GM21381 (cell line): ENCODE results near the gene SULT4A1.

Experiments
- ATAC-seq: cut with Tn5 transposase; IDR thresholded peaks from one replicate; pipeline ENCODE4 v1.9.1; 2021; ENCODE audit warnings: mild to moderate bottlenecking, moderate library complexity; ENCODE audit not compliant: unreplicated experiment

The SULT4A1 gene

GRCh38 chr22:43861529-43861928, 784 bp downstream of the SULT4A1 start:
- no peak for ATAC-seq

- no peak for ATAC-seq
Measured at GRCh38 chr22:43860831-43861230, 1.5 kb downstream of the SULT4A1 start.

- ATAC-seq, result no peak
Measured at GRCh38 chr22:43860126-43860525, 2.2 kb downstream of the SULT4A1 start.

- ATAC-seq, result no peak
Measured at GRCh38 chr22:43859621-43860020, 2.7 kb downstream of the SULT4A1 start.

- ATAC-seq, result no peak
Measured at GRCh38 chr22:43859176-43859575, 3.1 kb downstream of the SULT4A1 start.

GRCh38 chr22:43858156-43858895, 4.0 kb downstream of the SULT4A1 start:
- no peak for ATAC-seq

GRCh38 chr22:43857367-43857766, 4.9 kb downstream of the SULT4A1 start:
- ATAC-seq, result no peak

GRCh38 chr22:43855431-43855830, 6.9 kb downstream of the SULT4A1 start:
- ATAC-seq, result no peak

- ATAC-seq, result no peak
Measured at GRCh38 chr22:43854786-43855271, 7.5 kb downstream of the SULT4A1 start.

- ATAC-seq, result no peak
Measured at GRCh38 chr22:43854121-43854785, 8.1 kb downstream of the SULT4A1 start.

GRCh38 chr22:43853328-43853931, 8.9 kb downstream of the SULT4A1 start:
- no peak for ATAC-seq

GRCh38 chr22:43852573-43853327, 9.6 kb downstream of the SULT4A1 start:
- no peak for ATAC-seq

GRCh38 chr22:43851979-43852307, 10.4 kb downstream of the SULT4A1 start:
- ATAC-seq, result no peak

- ATAC-seq, result no peak
Measured at GRCh38 chr22:43851058-43851978, 11.0 kb downstream of the SULT4A1 start.

GRCh38 chr22:43850529-43850928, 11.8 kb downstream of the SULT4A1 start:
- no peak for ATAC-seq

- no peak for ATAC-seq
Measured at GRCh38 chr22:43849731-43850130, 12.6 kb downstream of the SULT4A1 start.

GRCh38 chr22:43848366-43849171, 13.7 kb downstream of the SULT4A1 start:
- no peak for ATAC-seq

- ATAC-seq, result no peak
Measured at GRCh38 chr22:43847376-43848289, 14.7 kb downstream of the SULT4A1 start.
